ENCODE data around the gene PNPLA3.

- TF ChIP-seq CTCF (IDR thresholded peaks at IDR 0.05; ENCODE audit: low read depth, low read length) (no peak), MAX (IDR thresholded peaks at IDR 0.05; ENCODE audit: low read depth, low read length) (no peak), POLR2A (IDR thresholded peaks at IDR 0.05; ENCODE audit: extremely low read depth, insufficient read length) (no peak)
These were observed 37.8 kb upstream of the PNPLA3 start for GRCh38 chr22:43885786-43886185.
